Hepatic stellate cell (primary cell): Measurements from ENCODE around the gene USP36.
"Not testable (repeated sequence)": the region's sequence is repeated elsewhere in the genome, so short reads cannot be mapped to it uniquely, and the experiment has no call there.

Source experiments
- DNase-seq: peaks from one replicate; pipeline ENCODE4 v3.0.0; 2011; ENCODE audit warnings: low spot score

Gene USP36

GRCh38 chr17:78767806-78768205, 72.8 kb downstream of the USP36 start:
- DNase-seq: no peak

- DNase-seq: no peak
Measured at GRCh38 chr17:78766743-78767294, 73.8 kb downstream of the USP36 start.

GRCh38 chr17:78766225-78766624, 74.4 kb downstream of the USP36 start:
- no peak for DNase-seq

GRCh38 chr17:78765821-78766220, 74.8 kb downstream of the USP36 start:
- DNase-seq: no peak

- no peak for DNase-seq
Measured at GRCh38 chr17:78764871-78765270, 75.7 kb downstream of the USP36 start.

GRCh38 chr17:78763561-78763960, 77.1 kb downstream of the USP36 start:
- DNase-seq: no peak

- DNase-seq: no peak
Measured at GRCh38 chr17:78761789-78762406, 78.7 kb downstream of the USP36 start.

- no peak for DNase-seq
Measured at GRCh38 chr17:78759969-78760352, 80.7 kb downstream of the USP36 start.

GRCh38 chr17:78759203-78759968, 81.2 kb downstream of the USP36 start:
- DNase-seq: no peak

- no peak for DNase-seq
Measured at GRCh38 chr17:78753316-78754250, 87.0 kb downstream of the USP36 start.

GRCh38 chr17:78751447-78752161, 89.0 kb downstream of the USP36 start:
- DNase-seq: no peak

- not testable (repeated sequence) for DNase-seq
Measured at GRCh38 chr17:78751000-78751399, 89.6 kb downstream of the USP36 start.

- no peak for DNase-seq
Measured at GRCh38 chr17:78748730-78749317, 91.8 kb downstream of the USP36 start.

GRCh38 chr17:78748048-78748729, 92.4 kb downstream of the USP36 start:
- no peak for DNase-seq

GRCh38 chr17:78747488-78747887, 93.1 kb downstream of the USP36 start:
- no peak for DNase-seq

GRCh38 chr17:78746949-78747269, 93.7 kb downstream of the USP36 start:
- no peak for DNase-seq

- DNase-seq: no peak
Measured at GRCh38 chr17:78746263-78746948, 94.2 kb downstream of the USP36 start.
